Measurements from ENCODE around the gene AHCY. TPM values are rescaled to one million over a fixed set of nuclear protein-coding genes. Genes with fewer than 3 reads are reported as not detected.
"Not testable (repeated sequence)": the region's sequence is repeated elsewhere in the genome, so short reads cannot be mapped to it uniquely, and the experiment has no call there.

Gene AHCY
- total RNA-seq, 1 donor from 2014 or later: 194 TPM

DNA sequence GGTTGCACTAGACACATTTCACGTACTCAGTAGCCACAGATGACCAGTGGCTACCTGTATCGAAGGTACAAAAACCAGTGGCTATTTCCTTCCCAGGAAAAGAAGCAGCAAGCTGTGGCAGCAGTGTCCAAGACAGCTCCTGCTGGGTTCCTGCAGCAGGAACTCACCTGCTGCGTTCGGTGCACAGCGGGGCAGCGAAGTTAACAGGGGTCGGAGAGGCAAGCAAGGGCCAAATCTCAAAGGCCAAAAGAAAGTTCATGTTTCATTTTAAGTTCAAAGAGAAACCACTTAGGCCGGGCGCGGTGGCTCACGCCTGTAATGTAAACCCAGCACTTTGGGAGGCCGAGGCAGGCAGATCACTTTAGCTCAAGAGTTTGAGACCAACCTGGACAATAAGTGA, 35.0 kb downstream of the AHCY start:
- DNase-seq (ENCODE audit: low read depth): no peak
- no peak overlapping the region for H3K4me3 ChIP-seq (ENCODE audit: low read depth, low read length)
- TF ChIP-seq, protein P1, sequence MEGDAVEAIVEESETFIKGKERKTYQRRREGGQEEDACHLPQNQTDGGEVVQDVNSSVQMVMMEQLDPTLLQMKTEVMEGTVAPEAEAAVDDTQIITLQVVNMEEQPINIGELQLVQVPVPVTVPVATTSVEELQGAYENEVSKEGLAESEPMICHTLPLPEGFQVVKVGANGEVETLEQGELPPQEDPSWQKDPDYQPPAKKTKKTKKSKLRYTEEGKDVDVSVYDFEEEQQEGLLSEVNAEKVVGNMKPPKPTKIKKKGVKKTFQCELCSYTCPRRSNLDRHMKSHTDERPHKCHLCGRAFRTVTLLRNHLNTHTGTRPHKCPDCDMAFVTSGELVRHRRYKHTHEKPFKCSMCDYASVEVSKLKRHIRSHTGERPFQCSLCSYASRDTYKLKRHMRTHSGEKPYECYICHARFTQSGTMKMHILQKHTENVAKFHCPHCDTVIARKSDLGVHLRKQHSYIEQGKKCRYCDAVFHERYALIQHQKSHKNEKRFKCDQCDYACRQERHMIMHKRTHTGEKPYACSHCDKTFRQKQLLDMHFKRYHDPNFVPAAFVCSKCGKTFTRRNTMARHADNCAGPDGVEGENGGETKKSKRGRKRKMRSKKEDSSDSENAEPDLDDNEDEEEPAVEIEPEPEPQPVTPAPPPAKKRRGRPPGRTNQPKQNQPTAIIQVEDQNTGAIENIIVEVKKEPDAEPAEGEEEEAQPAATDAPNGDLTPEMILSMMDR (conservative IDR thresholded peaks at IDR 0.05; ENCODE audit: low read depth, low read length): no peak

DNA sequence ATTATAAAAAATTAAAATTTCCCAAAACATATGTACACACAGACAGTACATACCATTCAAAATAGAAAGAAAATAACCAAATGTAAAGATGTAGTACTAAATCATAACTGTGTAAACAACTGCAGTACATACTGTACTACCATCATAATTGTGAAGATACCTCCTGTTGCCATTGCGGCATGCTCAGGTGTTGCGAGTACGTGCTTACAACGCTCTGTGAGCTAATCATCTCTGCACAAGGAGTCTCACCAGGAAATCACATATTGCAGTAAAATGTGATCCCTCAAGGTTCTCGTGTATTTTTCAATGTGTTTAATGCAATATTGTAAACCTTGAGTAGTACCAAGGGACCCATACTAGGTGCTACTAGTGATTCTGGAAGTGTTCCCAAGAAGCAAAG, 39.0 kb downstream of the AHCY start:
- DNase-seq (ENCODE audit: low read depth): no peak
- TF ChIP-seq, protein P1 (conservative IDR thresholded peaks at IDR 0.05; ENCODE audit: low read depth, low read length): no peak
- H3K4me3 ChIP-seq (ENCODE audit: low read depth, low read length): no peak overlapping the region

DNA sequence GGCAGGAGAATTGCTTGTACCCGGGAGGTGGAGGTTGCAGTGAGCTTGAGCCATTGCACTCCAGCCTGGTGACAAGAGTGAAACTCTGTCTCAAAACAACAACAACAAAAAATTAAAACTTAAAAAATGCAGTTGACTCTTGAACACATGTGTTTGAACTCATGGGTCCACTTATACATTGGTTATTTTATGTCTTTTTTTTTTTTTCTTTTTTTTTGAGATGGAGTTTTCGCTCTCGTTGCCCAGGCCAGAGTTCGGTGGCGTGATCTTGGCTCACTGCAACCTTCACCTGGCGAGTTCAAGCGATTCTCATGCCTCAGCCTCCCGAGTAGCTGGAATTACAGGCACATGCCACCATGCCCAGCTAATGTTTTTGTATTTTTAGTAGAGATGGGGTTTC, 39.7 kb downstream of the AHCY start:
- H3K4me3 ChIP-seq (ENCODE audit: low read depth, low read length); DNase-seq (ENCODE audit: low read depth): not testable (repeated sequence)

DNA sequence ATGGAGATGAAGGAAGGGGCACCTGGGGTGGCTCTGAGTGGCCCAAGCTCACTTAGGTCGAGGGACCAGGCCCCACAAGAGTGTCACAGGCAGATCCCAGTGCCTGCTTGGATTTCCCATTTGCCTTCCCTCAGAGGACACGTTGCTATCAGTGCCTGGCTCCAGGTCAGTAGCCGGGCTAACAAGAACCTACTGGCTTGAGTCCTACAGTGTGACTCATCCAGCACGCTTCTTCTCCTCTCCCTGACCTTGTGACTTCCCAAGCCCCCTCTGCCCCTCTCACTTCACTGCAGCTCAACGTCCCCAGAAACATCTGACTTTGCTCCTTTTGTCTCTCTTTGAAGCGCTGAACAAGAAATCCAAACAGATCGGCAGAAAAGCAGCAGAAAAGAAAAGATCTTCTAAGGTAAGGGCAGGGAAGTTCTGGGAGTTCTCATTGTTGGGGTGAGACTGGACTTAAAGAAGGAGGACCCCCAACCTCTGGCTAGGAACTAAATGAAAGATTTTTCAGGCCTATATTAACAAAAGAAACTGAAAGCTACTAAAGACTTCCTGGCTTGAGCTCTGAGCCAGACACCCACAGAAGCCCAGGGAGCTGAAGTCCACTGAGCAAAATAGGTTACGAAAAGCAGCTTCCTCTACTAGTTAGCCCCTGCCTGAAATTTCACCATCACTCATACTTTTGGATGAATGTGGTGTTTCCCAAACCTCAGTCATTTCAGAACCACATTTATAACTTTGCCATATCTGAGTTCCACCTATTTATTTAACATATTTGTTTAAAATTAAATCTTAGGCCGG, 40.5 kb downstream of the AHCY start:
- peak overlapping the region; percentile 1 for H3K4me3 ChIP-seq (ENCODE audit: low read depth, low read length)
- no peak for DNase-seq (ENCODE audit: low read depth)
- TF ChIP-seq, protein P1 (conservative IDR thresholded peaks at IDR 0.05; ENCODE audit: low read depth, low read length): no peak

DNA sequence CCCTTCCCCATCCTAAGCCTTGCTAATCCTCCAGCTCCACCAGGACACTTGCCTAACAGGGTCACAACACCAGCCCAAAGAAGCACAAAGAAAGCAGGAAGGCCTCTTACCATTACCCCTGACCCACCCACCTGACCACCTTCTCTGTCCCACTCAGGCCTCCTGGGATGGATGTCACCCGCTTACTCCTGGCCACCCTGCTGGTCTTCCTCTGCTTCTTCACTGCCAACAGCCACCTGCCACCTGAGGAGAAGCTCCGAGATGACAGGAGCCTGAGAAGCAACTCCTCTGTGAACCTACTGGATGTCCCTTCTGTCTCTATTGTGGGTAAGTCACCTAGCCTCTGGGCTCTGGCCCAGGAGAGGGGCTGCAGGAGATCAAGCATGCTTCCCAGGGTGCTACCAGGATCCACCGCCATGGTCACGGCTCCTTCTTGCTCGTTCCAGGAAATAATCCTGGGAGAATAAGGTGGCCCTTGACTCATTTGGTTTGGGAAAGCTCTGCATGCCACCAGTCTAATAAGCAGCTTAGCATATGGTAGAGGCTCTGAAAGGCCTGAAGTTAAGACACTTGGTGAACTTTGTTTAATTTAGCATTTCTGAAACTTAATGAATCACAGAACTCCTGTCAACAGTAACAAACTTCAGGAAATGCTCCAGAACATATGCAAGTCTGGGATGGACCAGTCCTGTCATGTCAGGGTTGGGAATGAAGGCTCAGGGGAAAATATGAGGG, 42.8 kb downstream of the AHCY start:
- TF ChIP-seq, protein P1 (conservative IDR thresholded peaks at IDR 0.05; ENCODE audit: low read depth, low read length): no peak
- H3K4me3 ChIP-seq (ENCODE audit: low read depth, low read length): no peak overlapping the region
- DNase-seq (ENCODE audit: low read depth): no peak

DNA sequence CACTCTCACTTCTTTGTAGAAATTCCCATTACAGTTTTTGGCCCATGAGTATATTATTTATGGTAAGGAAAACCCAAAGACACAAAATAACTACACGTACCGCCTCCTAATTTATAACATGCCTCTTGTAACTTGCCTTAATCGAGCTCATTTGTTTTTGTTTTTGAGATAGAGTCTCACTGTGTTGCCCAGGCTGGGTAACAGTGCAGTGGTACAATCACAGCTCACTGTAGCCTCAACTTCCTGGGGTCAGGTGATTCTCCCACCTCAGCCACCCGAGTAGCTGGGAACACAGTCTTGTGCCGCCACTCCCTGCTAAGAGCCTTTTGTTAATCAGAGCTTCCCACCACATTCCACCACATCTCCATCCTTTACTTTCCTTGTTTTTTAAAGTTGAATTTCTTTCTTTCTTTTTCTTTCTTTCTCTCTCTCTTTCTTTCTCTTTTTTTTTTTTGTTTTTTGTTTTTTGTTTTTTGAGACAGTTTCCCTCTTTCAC, 46.5 kb downstream of the AHCY start:
- H3K4me3 ChIP-seq (ENCODE audit: low read depth, low read length): no peak overlapping the region
- TF ChIP-seq, protein P1 (conservative IDR thresholded peaks at IDR 0.05; ENCODE audit: low read depth, low read length): no peak
- no peak for DNase-seq (ENCODE audit: low read depth)

DNA sequence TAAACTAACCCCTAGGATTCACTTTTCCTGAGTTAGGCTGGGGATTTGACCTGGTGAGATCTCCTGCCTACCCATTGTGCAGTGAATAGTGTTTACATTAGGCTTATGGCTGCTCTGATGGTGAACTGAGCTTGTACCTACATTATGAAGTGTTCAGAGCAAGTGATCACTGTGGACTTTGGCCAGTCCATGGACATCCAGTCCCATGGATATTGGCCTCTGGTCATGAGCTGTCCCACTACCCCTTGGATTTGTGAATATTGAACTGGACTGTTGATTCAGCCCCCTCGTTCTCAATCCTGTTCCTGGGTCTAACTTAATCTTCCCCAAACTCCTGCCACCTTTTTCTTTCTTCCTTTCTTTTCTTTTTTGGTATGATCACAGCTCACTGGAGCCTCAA, 48.2 kb downstream of the AHCY start:
- no peak for DNase-seq (ENCODE audit: low read depth)
- TF ChIP-seq, protein P1 (conservative IDR thresholded peaks at IDR 0.05; ENCODE audit: low read depth, low read length): no peak
- no peak overlapping the region for H3K4me3 ChIP-seq (ENCODE audit: low read depth, low read length)

DNA sequence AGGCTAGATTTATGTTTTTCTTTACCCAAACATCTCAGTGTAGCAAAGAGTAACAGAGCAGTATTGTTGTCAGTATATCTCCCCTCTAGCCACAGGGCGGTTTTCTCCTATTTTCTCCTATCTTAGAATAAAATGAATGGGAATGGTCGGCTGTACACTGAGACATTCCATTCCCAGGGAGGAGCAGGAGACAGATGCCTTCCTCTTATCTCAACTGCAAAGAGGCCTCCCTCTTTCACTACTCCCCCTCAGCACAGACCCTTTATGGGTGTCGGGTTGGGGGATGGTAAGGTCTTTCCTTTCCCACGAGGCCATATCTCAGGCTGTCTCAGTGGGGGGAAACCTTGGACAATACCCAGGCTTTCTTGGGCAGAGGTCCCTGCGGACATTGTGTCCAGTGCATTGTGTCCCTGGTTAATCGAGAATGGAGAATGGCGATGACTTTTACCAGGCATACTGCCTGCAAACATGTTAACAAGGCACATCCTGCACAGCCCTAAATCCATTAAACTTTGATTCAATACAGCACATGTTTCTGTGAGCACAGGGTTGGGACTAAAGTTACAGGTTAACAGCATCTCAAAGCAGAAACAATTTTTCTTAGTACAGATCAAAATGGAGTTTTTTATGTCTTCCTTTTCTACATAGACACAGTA, 50.6 kb downstream of the AHCY start:
- DNase-seq (ENCODE audit: low read depth); H3K4me3 ChIP-seq (ENCODE audit: low read depth, low read length): not testable (repeated sequence)

Data from epithelial cell of proximal tubule (primary cell).